Jurkat, Clone E6-1 (cell line): ENCODE results near the gene WDFY2. TPM values are rescaled to one million over a fixed set of nuclear protein-coding genes. Genes with fewer than 3 reads are reported as not detected.
"Not testable (repeated sequence)": the region's sequence is repeated elsewhere in the genome, so short reads cannot be mapped to it uniquely, and the experiment has no call there.

Source experiments
- DNase-seq: peaks from one replicate; pipeline ENCODE4 v3.0.0-alpha.2; 2011; ENCODE audit warnings: low read depth, low spot score
- H3K4me3 ChIP-seq: 2 replicates; pipeline ENCODE4 v1.5.1; 2011; ENCODE audit warnings: mild to moderate bottlenecking, low read length, control low read depth, moderate library complexity
- polyA plus RNA-seq: library from polyadenylated mRNA; unstranded; fragments of >200 nt; gene quantifications from one replicate; pipeline ENCODE4 v1.2.1, GENCODE V29; 2012; ENCODE audit warnings: missing spikeins; ENCODE audit not compliant: insufficient read length, insufficient read depth

WDFY2 gene
- polyA plus RNA-seq = 10.6 TPM

GRCh38 chr13:51583875-51584730 is at the start of gene WDFY2:
Gene WDFY2, plus strand, starts transcription at chr13:51584462. Its CDS starts 226 bp downstream, at chr13:51584688.
- DNase-seq = peak; percentile 99
- peak within 1 kb of the TSS; percentile 82 for H3K4me3 ChIP-seq

GRCh38 chr13:51538591-51539179 is 45.6 kb upstream of the WDFY2 start:
- no peak overlapping the region for H3K4me3 ChIP-seq
- no peak for DNase-seq

GRCh38 chr13:51539887-51540286 is 44.4 kb upstream of the WDFY2 start:
- no peak for DNase-seq
- H3K4me3 ChIP-seq = no peak overlapping the region

- H3K4me3 ChIP-seq = no peak overlapping the region
- DNase-seq = no peak
Observed at GRCh38 chr13:51541037-51541436, 43.2 kb upstream of the WDFY2 start.

GRCh38 chr13:51541809-51542258 is 42.4 kb upstream of the WDFY2 start:
- DNase-seq = no peak

GRCh38 chr13:51542346-51543242 is 41.7 kb upstream of the WDFY2 start:
- DNase-seq = no peak
- H3K4me3 ChIP-seq = no peak overlapping the region

More at GRCh38 chr13:51541809-51542258, 42.4 kb upstream of the WDFY2 start:
- H3K4me3 ChIP-seq = no peak overlapping the region

- DNase-seq, H3K4me3 ChIP-seq: not testable (repeated sequence)
Observed at GRCh38 chr13:51545446-51545845, 38.8 kb upstream of the WDFY2 start.

GRCh38 chr13:51547425-51548176 is 36.7 kb upstream of the WDFY2 start:
- H3K4me3 ChIP-seq = no peak overlapping the region
- no peak for DNase-seq

GRCh38 chr13:51549050-51549449 is 35.2 kb upstream of the WDFY2 start:
- no peak for DNase-seq
- H3K4me3 ChIP-seq = no peak overlapping the region

GRCh38 chr13:51549593-51549992 is 34.7 kb upstream of the WDFY2 start:
- DNase-seq = no peak
- H3K4me3 ChIP-seq = no peak overlapping the region

- H3K4me3 ChIP-seq = no peak overlapping the region
- DNase-seq = no peak
Observed at GRCh38 chr13:51550151-51550550, 34.1 kb upstream of the WDFY2 start.

GRCh38 chr13:51551416-51551815 is 32.8 kb upstream of the WDFY2 start:
- DNase-seq = no peak
- no peak overlapping the region for H3K4me3 ChIP-seq

- no peak for DNase-seq
Observed at GRCh38 chr13:51552027-51552426, 32.2 kb upstream of the WDFY2 start.

GRCh38 chr13:51553531-51553930 is 30.7 kb upstream of the WDFY2 start:
- DNase-seq = no peak
- H3K4me3 ChIP-seq = no peak overlapping the region

More at GRCh38 chr13:51552027-51552426, 32.2 kb upstream of the WDFY2 start:
- H3K4me3 ChIP-seq = no peak overlapping the region

GRCh38 chr13:51556740-51557139 is 27.5 kb upstream of the WDFY2 start:
- DNase-seq = no peak
- no peak overlapping the region for H3K4me3 ChIP-seq

GRCh38 chr13:51557438-51557837 is 26.8 kb upstream of the WDFY2 start:
- no peak overlapping the region for H3K4me3 ChIP-seq
- no peak for DNase-seq

- no peak overlapping the region for H3K4me3 ChIP-seq
- no peak for DNase-seq
Observed at GRCh38 chr13:51557875-51558612, 26.2 kb upstream of the WDFY2 start.
